Ishikawa (cell line): ENCODE data around the gene IBA57.

ENCODE experiments used
- CEBPB ChIP-seq: IDR thresholded peaks from 2 replicates; pipeline ENCODE4 v1.6.1; 2012
- CREB1 ChIP-seq: IDR thresholded peaks from 2 replicates; pipeline ENCODE4 v1.6.1; 2012; ENCODE audit warnings: low read depth
- EGR1 ChIP-seq: IDR thresholded peaks from 2 replicates; pipeline ENCODE4 v1.6.1; 2012
- EP300 ChIP-seq: IDR thresholded peaks from 2 replicates; pipeline ENCODE4 v1.6.1; 2012; ENCODE audit warnings: borderline replicate concordance
- FOXM1 ChIP-seq: IDR thresholded peaks from 2 replicates; pipeline ENCODE4 v1.6.1; 2012; ENCODE audit warnings: low read depth, borderline replicate concordance
- MAX ChIP-seq: IDR thresholded peaks from 2 replicates; pipeline ENCODE4 v1.6.1; 2012
- NFIC ChIP-seq: IDR thresholded peaks from 2 replicates; pipeline ENCODE4 v1.6.1; 2012
- RAD21 ChIP-seq: IDR thresholded peaks from 2 replicates; pipeline ENCODE4 v1.6.1; 2012; ENCODE audit warnings: low read depth
- REST ChIP-seq: IDR thresholded peaks from 2 replicates; pipeline ENCODE4 v1.6.1; 2012; ENCODE audit warnings: low read depth, mild to moderate bottlenecking
- TAF1 ChIP-seq: IDR thresholded peaks from 2 replicates; pipeline ENCODE4 v1.6.1; 2012; ENCODE audit warnings: low read depth, mild to moderate bottlenecking
- TCF12 ChIP-seq: IDR thresholded peaks from 2 replicates; pipeline ENCODE4 v1.6.1; 2012; ENCODE audit warnings: low read depth
- TEAD4 ChIP-seq: IDR thresholded peaks from 2 replicates; pipeline ENCODE4 v1.6.1; 2012
- USF1 ChIP-seq: IDR thresholded peaks from 2 replicates; pipeline ENCODE4 v1.6.1; 2012
- YY1 ChIP-seq: IDR thresholded peaks from 2 replicates; pipeline ENCODE4 v1.6.1; 2012; ENCODE audit warnings: low read depth
- ZBTB7A ChIP-seq: IDR thresholded peaks from 2 replicates; pipeline ENCODE4 v1.6.1; 2012; ENCODE audit warnings: low read depth

IBA57 gene

GRCh38 chr1:228140724-228141225, 24.8 kb upstream of the IBA57 start:
- no peak for TF ChIP-seq CEBPB
- TF ChIP-seq NFIC = no peak
- no peak for TF ChIP-seq MAX
- no peak for TF ChIP-seq USF1
- no peak for TF ChIP-seq RAD21
- TF ChIP-seq EP300 = no peak
- no peak for TF ChIP-seq ZBTB7A

GRCh38 chr1:228141226-228142044, 24.2 kb upstream of the IBA57 start:
- TF ChIP-seq RAD21 (no peak), USF1 (no peak), REST (no peak), EP300 (no peak), YY1 (no peak), TAF1 (no peak), MAX (no peak), FOXM1 (no peak), TEAD4 (no peak)

- TF ChIP-seq EGR1 (no peak), TCF12 (no peak)
Measured at GRCh38 chr1:228142155-228142691, 23.4 kb upstream of the IBA57 start.

GRCh38 chr1:228142701-228143136, 22.9 kb upstream of the IBA57 start:
- no peak for TF ChIP-seq NFIC
- TF ChIP-seq RAD21 = no peak
- no peak for TF ChIP-seq TAF1
- TF ChIP-seq USF1 = no peak
- TF ChIP-seq TCF12 = no peak
- no peak for TF ChIP-seq EGR1
- no peak for TF ChIP-seq EP300
- TF ChIP-seq CEBPB = no peak
- no peak for TF ChIP-seq FOXM1
- no peak for TF ChIP-seq YY1
- TF ChIP-seq MAX = no peak
- no peak for TF ChIP-seq ZBTB7A
- TF ChIP-seq CREB1 = no peak
- no peak for TF ChIP-seq TEAD4
- TF ChIP-seq REST = no peak

GRCh38 chr1:228143480-228144192, 22.0 kb upstream of the IBA57 start:
- no peak for TF ChIP-seq ZBTB7A
- TF ChIP-seq TAF1 = no peak
- TF ChIP-seq CREB1 = no peak
- no peak for TF ChIP-seq YY1
- TF ChIP-seq EGR1 = no peak
- no peak for TF ChIP-seq EP300
- no peak for TF ChIP-seq TEAD4
